ENCODE results near the gene CIAO1. TPM values are rescaled to one million over a fixed set of nuclear protein-coding genes. Genes with fewer than 3 reads are reported as not detected.
A peak's percentile ranks its signal among the peaks of the same experiment; 100 is the strongest.

Gene CIAO1
- total RNA-seq, 2 donors from 2014 or later: 115 to 123 TPM

DNA sequence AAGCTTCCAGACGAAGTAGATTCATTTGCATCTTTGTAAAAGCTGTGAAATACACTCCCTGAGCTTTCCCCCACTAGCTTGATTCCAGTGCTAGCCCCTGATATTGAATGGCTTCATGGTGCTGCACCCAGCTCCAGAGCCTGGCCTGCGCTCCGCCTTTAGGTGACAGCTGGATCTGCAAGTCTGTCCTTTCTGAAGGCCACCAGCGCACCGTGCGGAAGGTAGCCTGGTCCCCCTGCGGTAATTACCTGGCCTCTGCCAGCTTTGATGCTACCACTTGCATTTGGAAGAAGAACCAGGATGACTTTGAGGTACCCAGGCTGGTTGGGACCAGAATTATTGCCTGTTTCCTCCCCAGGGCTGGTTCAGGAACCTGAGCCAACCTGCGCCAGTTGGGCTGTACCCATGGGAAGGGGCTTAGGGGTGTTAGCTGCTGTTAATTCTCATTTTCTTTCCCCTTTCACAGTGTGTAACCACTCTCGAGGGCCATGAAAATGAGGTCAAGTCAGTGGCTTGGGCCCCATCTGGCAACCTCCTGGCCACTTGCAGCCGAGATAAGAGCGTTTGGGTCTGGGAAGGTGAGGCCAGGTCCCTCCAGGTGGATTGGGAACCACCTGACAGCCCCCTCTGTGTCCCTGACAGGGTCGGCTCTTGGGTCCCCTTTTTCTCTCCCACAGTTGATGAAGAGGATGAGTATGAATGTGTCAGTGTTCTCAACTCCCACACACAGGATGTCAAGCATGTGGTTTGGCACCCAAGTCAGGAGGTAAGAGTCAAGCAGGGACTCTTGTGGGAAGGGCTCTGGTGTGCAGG is 1.3 kb downstream of the CIAO1 start:
- peaks cover 22 to 36% of the 10 kb centered on the region in 2 donors for H3K4me1 ChIP-seq (ENCODE audit: control insufficient read depth in 1 of 2, low read depth in 2 of 2)
- no peak for DNase-seq (ENCODE audit: low spot score)
- H3K27me3 ChIP-seq (replicated peaks; ENCODE audit: insufficient read depth): no peaks in the 10 kb centered on the region
- H3K4me3 ChIP-seq: peak overlapping the region; percentile 95
- no peak overlapping the region for H3K27ac ChIP-seq
- no peak for ATAC-seq (ENCODE audit: insufficient number of reproducible peaks, low FRiP score, low read depth)
- TF ChIP-seq, protein P1, sequence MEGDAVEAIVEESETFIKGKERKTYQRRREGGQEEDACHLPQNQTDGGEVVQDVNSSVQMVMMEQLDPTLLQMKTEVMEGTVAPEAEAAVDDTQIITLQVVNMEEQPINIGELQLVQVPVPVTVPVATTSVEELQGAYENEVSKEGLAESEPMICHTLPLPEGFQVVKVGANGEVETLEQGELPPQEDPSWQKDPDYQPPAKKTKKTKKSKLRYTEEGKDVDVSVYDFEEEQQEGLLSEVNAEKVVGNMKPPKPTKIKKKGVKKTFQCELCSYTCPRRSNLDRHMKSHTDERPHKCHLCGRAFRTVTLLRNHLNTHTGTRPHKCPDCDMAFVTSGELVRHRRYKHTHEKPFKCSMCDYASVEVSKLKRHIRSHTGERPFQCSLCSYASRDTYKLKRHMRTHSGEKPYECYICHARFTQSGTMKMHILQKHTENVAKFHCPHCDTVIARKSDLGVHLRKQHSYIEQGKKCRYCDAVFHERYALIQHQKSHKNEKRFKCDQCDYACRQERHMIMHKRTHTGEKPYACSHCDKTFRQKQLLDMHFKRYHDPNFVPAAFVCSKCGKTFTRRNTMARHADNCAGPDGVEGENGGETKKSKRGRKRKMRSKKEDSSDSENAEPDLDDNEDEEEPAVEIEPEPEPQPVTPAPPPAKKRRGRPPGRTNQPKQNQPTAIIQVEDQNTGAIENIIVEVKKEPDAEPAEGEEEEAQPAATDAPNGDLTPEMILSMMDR (IDR thresholded peaks at IDR 0.05): no peak
- H3K9me3 ChIP-seq: no peaks in the 10 kb centered on the region
- peaks cover 28% of the 10 kb centered on the region for H3K36me3 ChIP-seq

DNA sequence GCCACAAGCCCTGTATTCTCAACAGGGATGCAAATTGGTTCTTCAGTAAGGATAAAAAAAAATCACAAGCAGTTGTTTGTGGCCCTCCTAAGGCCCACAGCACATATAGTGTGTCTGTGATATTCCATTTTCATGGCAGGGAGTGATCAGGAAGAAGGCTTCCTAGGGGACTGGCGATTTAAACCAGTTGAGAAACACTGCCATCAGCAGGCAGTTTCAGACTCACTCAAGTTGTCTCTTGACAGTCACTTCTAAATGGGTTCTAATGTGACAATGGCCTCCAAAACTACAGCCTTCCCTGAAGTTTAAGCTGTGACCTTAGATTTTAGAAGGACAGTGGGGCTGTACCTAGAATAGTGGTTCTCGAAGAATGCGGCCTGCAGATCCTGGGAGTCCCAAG is 6.0 kb downstream of the CIAO1 start:
- Histone ChIP-seq H3K27ac (no peak overlapping the region), H3K9me3 (no peaks in the 10 kb centered on the region)

DNA sequence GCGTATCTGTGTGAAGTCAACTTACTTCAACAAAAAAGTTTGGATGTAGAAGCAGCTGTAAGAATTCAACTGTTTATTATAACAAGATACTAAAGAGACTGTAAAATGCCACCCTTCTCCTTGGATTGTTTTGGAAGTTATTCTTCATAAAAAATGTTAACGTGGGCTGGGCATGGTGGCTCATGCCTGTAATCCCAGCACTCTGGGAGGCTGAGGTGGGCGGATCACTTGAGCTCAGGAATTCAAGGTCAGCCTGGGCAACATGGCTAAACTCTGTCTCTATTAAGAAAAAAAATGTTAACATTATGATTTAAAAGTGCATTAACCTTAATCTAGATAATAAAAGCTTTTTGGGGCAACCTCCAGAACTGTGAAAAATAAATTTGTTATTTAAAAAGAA is 7.7 kb downstream of the CIAO1 start:
- TF ChIP-seq, protein P1 (IDR thresholded peaks at IDR 0.05): no peak
- ATAC-seq (ENCODE audit: insufficient number of reproducible peaks, low FRiP score, low read depth) (no peak), DNase-seq (ENCODE audit: low spot score) (no peak)
- Histone ChIP-seq H3K4me1 (ENCODE audit: control insufficient read depth in 1 of 2, low read depth in 2 of 2) (no peaks in the 10 kb centered on the region), H3K4me3 (no peak overlapping the region), H3K36me3 (peaks cover 57% of the 10 kb centered on the region), H3K27me3 (replicated peaks; ENCODE audit: insufficient read depth) (no peaks in the 10 kb centered on the region), H3K27ac (no peak overlapping the region), H3K9me3 (no peaks in the 10 kb centered on the region)

More for the DNA sequence above, 6.0 kb downstream of the CIAO1 start:
- peaks cover 51% of the 10 kb centered on the region for H3K36me3 ChIP-seq
- DNase-seq (ENCODE audit: low spot score): no peak
- no peak for ATAC-seq (ENCODE audit: insufficient number of reproducible peaks, low FRiP score, low read depth)
- no peaks in the 10 kb centered on the region for H3K27me3 ChIP-seq (replicated peaks; ENCODE audit: insufficient read depth)
- H3K4me1 ChIP-seq (ENCODE audit: control insufficient read depth in 1 of 2, low read depth in 2 of 2): peaks cover 3 to 8% of the 10 kb centered on the region in 2 donors
- TF ChIP-seq, protein P1 (IDR thresholded peaks at IDR 0.05): no peak
- no peak overlapping the region for H3K4me3 ChIP-seq

DNA sequence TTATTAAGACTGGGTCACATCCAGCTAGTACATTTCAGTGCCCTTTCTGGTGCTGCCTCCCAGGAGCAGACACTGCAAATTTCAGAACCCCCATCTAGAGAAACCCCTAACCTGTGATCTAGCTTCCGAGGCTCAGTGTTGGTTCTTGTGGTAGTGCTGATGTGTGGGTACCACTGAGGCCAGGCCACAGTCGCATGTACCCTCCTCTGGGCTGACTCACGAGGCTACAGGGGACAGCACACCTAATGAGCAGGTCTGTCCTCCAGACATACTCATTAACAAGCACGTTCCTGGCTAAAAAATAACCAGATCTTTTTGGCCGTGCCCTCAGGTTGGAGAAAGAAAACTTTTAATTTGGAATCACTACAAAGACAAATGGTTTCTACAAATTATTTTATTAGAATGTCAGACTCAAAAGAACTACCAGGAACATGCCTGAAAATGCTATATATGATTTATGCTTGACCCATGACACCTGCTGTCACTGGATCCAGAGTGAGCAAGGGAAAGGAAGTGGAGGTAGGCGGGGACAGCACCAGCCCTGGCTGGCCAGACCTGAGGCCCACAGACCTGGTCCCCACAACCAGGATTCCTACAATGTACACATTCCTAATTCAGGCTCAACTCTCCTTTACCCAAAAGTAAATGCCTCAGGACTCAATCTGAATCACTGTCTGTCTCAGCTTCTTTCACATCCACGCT is 8.5 kb downstream of the CIAO1 start:
- no peaks in the 10 kb centered on the region for H3K9me3 ChIP-seq
- no peaks in the 10 kb centered on the region for H3K4me1 ChIP-seq (ENCODE audit: control insufficient read depth in 1 of 2, low read depth in 2 of 2)
- H3K4me3 ChIP-seq: no peak overlapping the region
- H3K27ac ChIP-seq: no peak overlapping the region
- TF ChIP-seq, protein P1 (IDR thresholded peaks at IDR 0.05): no peak
- no peak for DNase-seq (ENCODE audit: low spot score)
- no peaks in the 10 kb centered on the region for H3K27me3 ChIP-seq (replicated peaks; ENCODE audit: insufficient read depth)
- H3K36me3 ChIP-seq: peaks cover 58% of the 10 kb centered on the region
- ATAC-seq (ENCODE audit: insufficient number of reproducible peaks, low FRiP score, low read depth): no peak

DNA sequence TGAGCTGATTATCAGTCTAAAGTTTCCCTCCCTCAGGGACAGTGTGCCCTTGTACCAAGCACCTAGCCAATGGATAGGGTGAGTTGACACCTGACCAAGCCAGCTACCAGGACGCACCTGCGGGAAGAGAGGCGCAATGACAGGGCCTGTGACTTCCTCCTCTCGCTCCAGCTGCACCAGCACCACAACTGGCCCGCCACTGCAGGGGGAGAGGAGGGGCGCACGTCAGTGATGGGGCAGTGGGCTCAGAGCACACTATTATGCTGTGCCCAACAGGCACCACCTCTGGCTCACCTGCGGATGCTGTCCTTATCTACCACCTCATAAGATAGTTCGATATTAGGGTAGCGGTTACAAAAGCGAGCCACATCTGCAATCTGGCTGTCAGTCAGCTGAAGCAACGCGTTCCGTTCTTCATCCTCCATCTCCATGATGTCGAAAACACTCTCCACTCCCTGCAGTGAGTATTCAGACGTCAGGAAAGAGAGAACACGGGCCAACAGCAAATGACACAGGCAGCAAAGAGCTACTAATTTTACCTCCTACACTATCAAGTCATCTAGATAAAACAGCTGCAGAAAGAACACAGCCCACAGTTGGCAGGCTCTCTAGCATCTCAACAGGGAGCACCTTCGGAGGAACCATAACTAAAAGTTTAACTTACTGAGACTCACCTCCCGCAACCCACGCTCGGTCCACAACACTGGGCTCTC is 10.9 kb downstream of the CIAO1 start:
- Histone ChIP-seq H3K9me3 (no peaks in the 10 kb centered on the region), H3K4me1 (ENCODE audit: control insufficient read depth in 1 of 2, low read depth in 2 of 2) (no peaks in the 10 kb centered on the region), H3K27me3 (replicated peaks; ENCODE audit: insufficient read depth) (no peaks in the 10 kb centered on the region), H3K4me3 (no peak overlapping the region), H3K36me3 (peaks cover 71% of the 10 kb centered on the region), H3K27ac (no peak overlapping the region)
- TF ChIP-seq, protein P1 (IDR thresholded peaks at IDR 0.05): no peak
- no peak for ATAC-seq (ENCODE audit: insufficient number of reproducible peaks, low FRiP score, low read depth)
- DNase-seq (ENCODE audit: low spot score): no peak

Data from thoracic aorta (tissue), 2 donors.